WTC11 (cell line): ENCODE data around the gene SFI1. TPM values are rescaled to one million over a fixed set of nuclear protein-coding genes. Genes with fewer than 3 reads are reported as not detected.

ENCODE experiments used
- ATAC-seq: fragments of 200-7000 bp; cut with Tn5 transposase; 2 replicates; pipeline ENCODE4 v1.10.0; 2021; ENCODE audit warnings: mild to moderate bottlenecking, moderate library complexity
- CTCF ChIA-PET: fragments of 300-600 bp; sonication (Branson Sonifier 250); formaldehyde crosslinking; loops from one replicate; lab custom pipeline; 2021; ENCODE audit warnings: antibody characterized with exemption; lab: Charles Lee
- POLR2A ChIA-PET: fragments of 350-600 bp; sonication (Branson Sonifier 250); formaldehyde crosslinking; loops from one replicate; lab custom pipeline; 2021; ENCODE audit warnings: antibody characterized with exemption; lab: Charles Lee
- DNase-seq: peaks from one replicate; pipeline ENCODE4 v3.0.0; 2021; ENCODE audit warnings: low spot score
- H3K27ac Mint-ChIP-seq: 2 replicates; pipeline ENCODE4 v1.8.0; 2021; ENCODE audit warnings: mixed read lengths
- H3K27me3 Mint-ChIP-seq: 2 replicates; pipeline ENCODE4 v1.8.0; 2021; ENCODE audit warnings: low read depth, mild to moderate bottlenecking, moderate library complexity, mixed read lengths
- H3K36me3 Mint-ChIP-seq: 2 replicates; pipeline ENCODE4 v1.8.0; 2021; ENCODE audit warnings: mixed read lengths
- H3K4me1 Mint-ChIP-seq: 2 replicates; pipeline ENCODE4 v1.8.0; 2022; ENCODE audit warnings: mixed read lengths
- H3K4me3 Mint-ChIP-seq: 2 replicates; pipeline ENCODE4 v1.8.0; 2021; ENCODE audit warnings: mild to moderate bottlenecking, moderate library complexity, mixed read lengths
- H3K9me3 Mint-ChIP-seq: 2 replicates; pipeline ENCODE4 v1.8.0; 2021; ENCODE audit warnings: mixed read lengths
- AR ChIP-seq: fragments of 250-450 bp; sonication (Bioruptor Pico); IDR thresholded peaks from 2 replicates; pipeline ENCODE4 v1.9.0; 2021; ENCODE audit warnings: mild to moderate bottlenecking
- ATF3 ChIP-seq: sonication (generic); formaldehyde crosslinking; conservative IDR thresholded peaks from 2 replicates; pipeline ENCODE4 v1.8.1; 2022; ENCODE audit warnings: mild to moderate bottlenecking, missing genetic modification reagents
- E2F5 ChIP-seq: sonication (generic); formaldehyde crosslinking; IDR thresholded peaks from 2 replicates; pipeline ENCODE4 v1.8.1; 2022; ENCODE audit warnings: mild to moderate bottlenecking, moderate library complexity, missing genetic modification reagents
- ETV6 ChIP-seq: sonication (generic); formaldehyde crosslinking; IDR thresholded peaks from 2 replicates; pipeline ENCODE4 v1.8.1; 2022; ENCODE audit warnings: mild to moderate bottlenecking, missing genetic modification reagents
- KAT7 ChIP-seq: sonication (generic); formaldehyde crosslinking; IDR thresholded peaks from 2 replicates; pipeline ENCODE4 v1.8.1; 2023; ENCODE audit warnings: missing genetic modification reagents, mild to moderate bottlenecking, borderline replicate concordance
- MAX ChIP-seq: sonication (generic); formaldehyde crosslinking; IDR thresholded peaks from 2 replicates; pipeline ENCODE4 v1.8.0; 2022; ENCODE audit warnings: mild to moderate bottlenecking, missing genetic modification reagents
- NFATC4 ChIP-seq: fragments of 250-450 bp; sonication (Bioruptor Pico); IDR thresholded peaks from 2 replicates; pipeline ENCODE4 v1.9.0; 2021; ENCODE audit warnings: mild to moderate bottlenecking
- NR3C1 ChIP-seq: sonication (generic); formaldehyde crosslinking; conservative IDR thresholded peaks from 2 replicates; pipeline ENCODE4 v1.8.1; 2023; ENCODE audit warnings: low read depth, mild to moderate bottlenecking, missing genetic modification reagents
- OVOL2 ChIP-seq: fragments of 250-450 bp; sonication (Bioruptor Pico); IDR thresholded peaks from 2 replicates; pipeline ENCODE4 v1.9.0; 2021; ENCODE audit warnings: mild to moderate bottlenecking, borderline replicate concordance
- RELA ChIP-seq: sonication (generic); formaldehyde crosslinking; IDR thresholded peaks from 2 replicates; pipeline ENCODE4 v1.8.1; 2022; ENCODE audit warnings: missing genetic modification reagents, mild to moderate bottlenecking, borderline replicate concordance
- TCF7 ChIP-seq: sonication (generic); formaldehyde crosslinking; IDR thresholded peaks from 2 replicates; pipeline ENCODE4 v1.8.0; 2022; ENCODE audit warnings: mild to moderate bottlenecking, low read depth, missing genetic modification reagents, moderate library complexity
- ZNF138 ChIP-seq: sonication (generic); formaldehyde crosslinking; conservative IDR thresholded peaks from 2 replicates; pipeline ENCODE4 v1.8.1; 2022; ENCODE audit warnings: mild to moderate bottlenecking, moderate library complexity, missing genetic modification reagents
- ZNF219 ChIP-seq: sonication (generic); formaldehyde crosslinking; IDR thresholded peaks from 2 replicates; pipeline ENCODE4 v1.8.0; 2023; ENCODE audit warnings: missing genetic modification reagents, mild to moderate bottlenecking, borderline replicate concordance
- ZNF317 ChIP-seq: sonication (generic); formaldehyde crosslinking; IDR thresholded peaks from 2 replicates; pipeline ENCODE4 v1.8.1; 2023; ENCODE audit warnings: low read depth, mild to moderate bottlenecking, moderate library complexity, missing genetic modification reagents, borderline replicate concordance
- ZNF671 ChIP-seq: fragments of 250-450 bp; sonication (Bioruptor Pico); IDR thresholded peaks from 2 replicates; pipeline ENCODE4 v1.8.0; 2021; ENCODE audit warnings: mild to moderate bottlenecking
- total RNA-seq: library from RNA; stranded (reverse); gene quantifications from 3 replicates; pipeline ENCODE4 v1.2.3, GENCODE V29; 2021
- TF ChIP-seq, protein P1 (sequence below): sonication (generic); formaldehyde crosslinking; IDR thresholded peaks from 2 replicates; pipeline ENCODE4 v1.8.0; 2022; ENCODE audit warnings: mild to moderate bottlenecking, missing genetic modification reagents
- TF ChIP-seq, protein P2 (sequence below): fragments of 200-600 bp; IDR thresholded peaks from 2 replicates; pipeline ENCODE4 v1.8.0; 2022; ENCODE audit warnings: antibody characterized with exemption

Gene SFI1
- total RNA-seq, 1 experiment from 2014 or later = 43.6 TPM

- no peaks in the 10 kb centered on the region for H3K27me3 Mint-ChIP-seq
- H3K9me3 Mint-ChIP-seq = no peaks in the 10 kb centered on the region
- peak overlapping the region; percentile 78 for H3K27ac Mint-ChIP-seq
- DNase-seq (peak; percentile 81), ATAC-seq (peak; percentile 76)
- ChIA-PET POLR2A (no interaction called here), CTCF (interaction anchor here (0.6 to 2.3 kb wide), 11 partner anchors 8 to 353 kb away, joined by 3 to 10 read pairs (median 5); no protein-coding TSS in a partner anchor)
- peaks cover 33% of the 10 kb centered on the region for H3K4me1 Mint-ChIP-seq
- peak overlapping the region; percentile 51 for H3K4me3 Mint-ChIP-seq
- TF ChIP-seq E2F5 (CRISPR knock-in tag) = 0 out of 2 replicates have a peak, but pooled peaks have one; percentile 29
- TF ChIP-seq, protein P1, sequence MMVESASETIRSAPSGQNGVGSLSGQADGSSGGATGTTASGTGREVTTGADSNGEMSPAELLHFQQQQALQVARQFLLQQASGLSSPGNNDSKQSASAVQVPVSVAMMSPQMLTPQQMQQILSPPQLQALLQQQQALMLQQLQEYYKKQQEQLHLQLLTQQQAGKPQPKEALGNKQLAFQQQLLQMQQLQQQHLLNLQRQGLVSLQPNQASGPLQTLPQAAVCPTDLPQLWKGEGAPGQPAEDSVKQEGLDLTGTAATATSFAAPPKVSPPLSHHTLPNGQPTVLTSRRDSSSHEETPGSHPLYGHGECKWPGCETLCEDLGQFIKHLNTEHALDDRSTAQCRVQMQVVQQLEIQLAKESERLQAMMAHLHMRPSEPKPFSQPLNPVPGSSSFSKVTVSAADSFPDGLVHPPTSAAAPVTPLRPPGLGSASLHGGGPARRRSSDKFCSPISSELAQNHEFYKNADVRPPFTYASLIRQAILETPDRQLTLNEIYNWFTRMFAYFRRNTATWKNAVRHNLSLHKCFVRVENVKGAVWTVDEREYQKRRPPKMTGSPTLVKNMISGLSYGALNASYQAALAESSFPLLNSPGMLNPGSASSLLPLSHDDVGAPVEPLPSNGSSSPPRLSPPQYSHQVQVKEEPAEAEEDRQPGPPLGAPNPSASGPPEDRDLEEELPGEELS (CRISPR knock-in tag) = 0 out of 2 replicates have a peak, but pooled peaks have one; percentile 42
- TF ChIP-seq ETV6 (CRISPR knock-in tag) = no peak
- H3K36me3 Mint-ChIP-seq = no peaks in the 10 kb centered on the region; the same call in 1 of the 2 replicates
Measured at GRCh38 chr22:31625661-31626426, 129.5 kb downstream of the SFI1 start.

DNA sequence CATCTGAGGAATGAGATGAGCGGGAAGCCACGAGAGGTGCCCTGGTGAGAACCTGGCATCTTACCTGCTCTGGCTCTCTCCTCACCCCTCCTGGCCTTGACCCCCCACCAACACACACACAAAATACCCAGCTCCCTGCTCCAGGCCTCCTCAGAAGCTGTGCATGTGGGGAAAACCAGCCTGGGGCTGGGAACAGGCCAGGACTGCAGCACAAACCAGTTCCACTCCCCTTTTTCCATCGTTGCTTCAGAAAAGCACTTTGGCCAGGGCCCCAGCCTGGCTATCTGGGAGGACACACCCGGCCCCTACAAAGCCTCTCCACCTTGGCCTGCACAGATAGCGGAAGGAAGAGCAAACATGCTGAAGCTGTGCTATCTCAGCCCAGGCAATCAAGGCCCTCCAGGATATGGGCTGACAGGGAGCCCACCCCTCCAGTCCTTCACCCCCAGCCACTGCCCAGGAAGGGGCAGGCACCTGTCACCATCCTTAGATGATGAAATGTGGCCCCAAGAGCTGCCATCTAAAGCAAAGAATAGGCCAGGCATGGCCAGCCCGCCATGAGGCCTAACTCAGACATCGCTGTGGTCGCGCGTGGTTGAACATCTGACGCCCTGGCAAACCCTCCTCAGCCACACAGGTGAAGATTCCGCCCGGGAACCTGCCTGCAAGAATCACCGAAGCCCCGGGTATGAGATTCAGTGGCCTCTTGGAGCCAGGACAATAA is 130.3 kb downstream of the SFI1 start:
- Mint-ChIP-seq H3K36me3 (no peaks in the 10 kb centered on the region; the same call in 1 of the 2 replicates), H3K4me1 (peaks cover 40% of the 10 kb centered on the region), H3K27ac (peak overlapping the region; percentile 72), H3K4me3 (no peak overlapping the region), H3K27me3 (no peaks in the 10 kb centered on the region), H3K9me3 (no peaks in the 10 kb centered on the region)
- POLR2A ChIA-PET = no interaction called here
- CTCF ChIA-PET = interaction anchor here (2.0 kb wide), 1 partner anchor 344 kb away, joined by 9 read pairs; no protein-coding TSS in a partner anchor
- DNase-seq (no peak), ATAC-seq (no peak)
- no peak for TF ChIP-seq ZNF219
- no peak for TF ChIP-seq NFATC4
- TF ChIP-seq, protein P2, sequence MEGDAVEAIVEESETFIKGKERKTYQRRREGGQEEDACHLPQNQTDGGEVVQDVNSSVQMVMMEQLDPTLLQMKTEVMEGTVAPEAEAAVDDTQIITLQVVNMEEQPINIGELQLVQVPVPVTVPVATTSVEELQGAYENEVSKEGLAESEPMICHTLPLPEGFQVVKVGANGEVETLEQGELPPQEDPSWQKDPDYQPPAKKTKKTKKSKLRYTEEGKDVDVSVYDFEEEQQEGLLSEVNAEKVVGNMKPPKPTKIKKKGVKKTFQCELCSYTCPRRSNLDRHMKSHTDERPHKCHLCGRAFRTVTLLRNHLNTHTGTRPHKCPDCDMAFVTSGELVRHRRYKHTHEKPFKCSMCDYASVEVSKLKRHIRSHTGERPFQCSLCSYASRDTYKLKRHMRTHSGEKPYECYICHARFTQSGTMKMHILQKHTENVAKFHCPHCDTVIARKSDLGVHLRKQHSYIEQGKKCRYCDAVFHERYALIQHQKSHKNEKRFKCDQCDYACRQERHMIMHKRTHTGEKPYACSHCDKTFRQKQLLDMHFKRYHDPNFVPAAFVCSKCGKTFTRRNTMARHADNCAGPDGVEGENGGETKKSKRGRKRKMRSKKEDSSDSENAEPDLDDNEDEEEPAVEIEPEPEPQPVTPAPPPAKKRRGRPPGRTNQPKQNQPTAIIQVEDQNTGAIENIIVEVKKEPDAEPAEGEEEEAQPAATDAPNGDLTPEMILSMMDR = no peak
- TF ChIP-seq TCF7 (CRISPR knock-in tag) = no peak
- TF ChIP-seq ETV6 (CRISPR knock-in tag) = no peak
- no peak for TF ChIP-seq ZNF671
- no peak for TF ChIP-seq OVOL2
- TF ChIP-seq KAT7 (CRISPR knock-in tag) = no peak
- no peak for TF ChIP-seq MAX
- TF ChIP-seq RELA = no peak
- no peak for TF ChIP-seq NR3C1 (CRISPR knock-in tag)
- no peak for TF ChIP-seq AR (CRISPR knock-in tag)
- TF ChIP-seq ZNF317 (CRISPR knock-in tag) = no peak
- no peak for TF ChIP-seq ATF3 (CRISPR knock-in tag)
- TF ChIP-seq ZNF138 (CRISPR knock-in tag) = no peak
